Epithelial cell of esophagus (primary cell): ENCODE measurements around the gene C2CD4B.
A peak's percentile ranks its signal among the peaks of the same experiment; 100 is the strongest.

Source experiments
- DNase-seq: peaks from one replicate; pipeline ENCODE4 v3.0.0; 2010; ENCODE audit warnings: low read depth
- H3K4me3 ChIP-seq: 2 replicates; pipeline ENCODE4 v1.5.1; 2011; ENCODE audit warnings: mild to moderate bottlenecking, low read length, control low read depth
- TF ChIP-seq, protein P1 (sequence below): IDR thresholded peaks from 2 replicates; pipeline ENCODE4 v1.5.1; 2011; ENCODE audit warnings: low read depth, mild to moderate bottlenecking, low read length, control low read depth, inconsistent platforms; ENCODE audit not compliant: insufficient read depth; ENCODE audit errors: missing control alignments

The C2CD4B gene

DNA sequence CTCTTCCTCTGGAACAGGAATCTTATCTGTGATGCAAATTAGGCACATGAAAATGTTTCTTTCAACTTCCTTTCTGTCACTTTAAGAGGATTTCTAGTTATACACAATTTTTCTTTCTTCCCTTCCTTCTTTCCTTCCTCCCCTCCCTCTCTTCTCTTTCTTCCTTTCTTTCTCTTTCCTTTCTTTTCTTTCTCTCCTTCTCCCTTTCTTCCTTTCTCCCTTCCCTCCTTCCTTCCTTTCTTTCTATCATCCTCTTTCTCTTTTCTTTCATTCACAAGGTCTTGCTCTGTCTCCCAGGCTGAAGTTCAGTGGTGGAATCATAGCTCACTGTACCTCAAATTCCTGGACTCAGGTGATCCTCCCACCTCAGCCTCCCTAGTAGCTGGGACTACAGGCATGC, 18.0 kb upstream of the C2CD4B start:
- DNase-seq: no peak
- H3K4me3 ChIP-seq: no peak overlapping the region
- TF ChIP-seq, protein P1, sequence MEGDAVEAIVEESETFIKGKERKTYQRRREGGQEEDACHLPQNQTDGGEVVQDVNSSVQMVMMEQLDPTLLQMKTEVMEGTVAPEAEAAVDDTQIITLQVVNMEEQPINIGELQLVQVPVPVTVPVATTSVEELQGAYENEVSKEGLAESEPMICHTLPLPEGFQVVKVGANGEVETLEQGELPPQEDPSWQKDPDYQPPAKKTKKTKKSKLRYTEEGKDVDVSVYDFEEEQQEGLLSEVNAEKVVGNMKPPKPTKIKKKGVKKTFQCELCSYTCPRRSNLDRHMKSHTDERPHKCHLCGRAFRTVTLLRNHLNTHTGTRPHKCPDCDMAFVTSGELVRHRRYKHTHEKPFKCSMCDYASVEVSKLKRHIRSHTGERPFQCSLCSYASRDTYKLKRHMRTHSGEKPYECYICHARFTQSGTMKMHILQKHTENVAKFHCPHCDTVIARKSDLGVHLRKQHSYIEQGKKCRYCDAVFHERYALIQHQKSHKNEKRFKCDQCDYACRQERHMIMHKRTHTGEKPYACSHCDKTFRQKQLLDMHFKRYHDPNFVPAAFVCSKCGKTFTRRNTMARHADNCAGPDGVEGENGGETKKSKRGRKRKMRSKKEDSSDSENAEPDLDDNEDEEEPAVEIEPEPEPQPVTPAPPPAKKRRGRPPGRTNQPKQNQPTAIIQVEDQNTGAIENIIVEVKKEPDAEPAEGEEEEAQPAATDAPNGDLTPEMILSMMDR: no peak

DNA sequence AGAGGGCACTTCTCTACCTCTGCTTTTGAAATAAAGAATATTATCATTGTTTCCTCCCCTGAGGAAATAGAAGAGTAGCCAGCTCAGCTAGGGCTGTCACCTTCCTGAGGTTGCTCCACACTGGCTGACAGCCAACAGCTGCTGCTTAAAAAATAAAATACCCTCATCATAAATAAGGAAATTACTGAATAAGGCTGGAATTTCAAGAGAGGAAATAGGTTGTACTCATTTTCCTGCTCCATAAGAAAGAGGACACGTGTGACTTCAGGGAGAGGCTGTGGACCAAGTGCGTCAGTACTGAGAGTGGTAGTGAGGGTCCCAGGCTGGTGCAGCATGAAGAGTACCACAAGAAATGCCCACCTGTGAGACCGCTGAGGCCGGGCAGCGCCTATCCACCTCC, 8.1 kb upstream of the C2CD4B start:
- peak; percentile 70 for DNase-seq
- TF ChIP-seq, protein P1: no peak

DNA sequence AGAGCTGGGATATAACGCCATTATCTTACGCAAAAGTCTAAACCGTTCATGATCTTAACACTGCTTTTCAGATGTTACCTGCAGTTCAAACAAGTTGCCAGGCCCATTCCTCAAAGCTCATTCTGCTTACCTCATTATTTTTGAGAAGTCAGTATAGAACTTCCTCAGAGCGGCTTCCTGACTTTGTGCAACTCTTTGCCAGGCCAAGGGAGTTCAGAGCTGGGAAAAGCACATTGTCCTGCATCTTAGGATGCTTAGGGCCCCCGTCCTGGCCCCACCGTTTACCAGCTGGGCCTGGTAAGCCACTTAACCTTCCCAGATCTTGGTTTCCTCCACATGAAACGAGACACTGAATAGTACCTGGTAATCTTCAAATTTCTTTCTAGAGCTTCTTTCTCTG, 6.8 kb upstream of the C2CD4B start:
- TF ChIP-seq, protein P1: no peak
- no peak for DNase-seq
- H3K4me3 ChIP-seq: no peak overlapping the region

More for the DNA sequence above, 8.1 kb upstream of the C2CD4B start:
- H3K4me3 ChIP-seq: no peak overlapping the region

DNA sequence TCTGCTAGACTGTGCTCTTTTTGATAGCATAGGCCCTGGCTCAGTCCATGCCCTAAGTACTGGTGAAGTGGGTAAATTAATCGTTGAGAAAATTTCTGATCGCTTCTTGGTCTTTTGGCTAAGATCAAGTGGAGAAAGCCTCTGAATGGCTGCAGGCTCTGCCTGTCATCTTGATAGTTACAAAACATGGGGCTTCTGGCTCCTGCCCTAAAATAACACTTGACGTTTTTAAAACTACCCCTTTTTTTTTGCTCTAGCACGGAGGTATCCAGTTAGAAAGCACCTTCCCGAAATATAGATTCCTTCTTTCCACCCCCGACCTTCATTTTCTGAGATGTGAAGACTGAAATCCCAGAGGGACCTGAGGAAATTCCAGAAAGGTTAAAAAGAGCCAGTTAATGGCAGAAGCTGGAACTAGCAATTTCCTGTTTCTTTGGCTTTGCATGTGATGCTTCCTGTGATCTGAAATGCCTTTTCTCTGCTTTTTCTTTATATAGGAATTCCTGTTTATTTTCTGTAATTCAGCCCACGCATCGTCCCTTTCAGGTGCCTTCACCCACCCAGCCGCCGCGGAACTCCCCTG, 799 bp upstream of the C2CD4B start:
- DNase-seq: no peak
- no peak overlapping the region for H3K4me3 ChIP-seq
- TF ChIP-seq, protein P1: no peak

DNA sequence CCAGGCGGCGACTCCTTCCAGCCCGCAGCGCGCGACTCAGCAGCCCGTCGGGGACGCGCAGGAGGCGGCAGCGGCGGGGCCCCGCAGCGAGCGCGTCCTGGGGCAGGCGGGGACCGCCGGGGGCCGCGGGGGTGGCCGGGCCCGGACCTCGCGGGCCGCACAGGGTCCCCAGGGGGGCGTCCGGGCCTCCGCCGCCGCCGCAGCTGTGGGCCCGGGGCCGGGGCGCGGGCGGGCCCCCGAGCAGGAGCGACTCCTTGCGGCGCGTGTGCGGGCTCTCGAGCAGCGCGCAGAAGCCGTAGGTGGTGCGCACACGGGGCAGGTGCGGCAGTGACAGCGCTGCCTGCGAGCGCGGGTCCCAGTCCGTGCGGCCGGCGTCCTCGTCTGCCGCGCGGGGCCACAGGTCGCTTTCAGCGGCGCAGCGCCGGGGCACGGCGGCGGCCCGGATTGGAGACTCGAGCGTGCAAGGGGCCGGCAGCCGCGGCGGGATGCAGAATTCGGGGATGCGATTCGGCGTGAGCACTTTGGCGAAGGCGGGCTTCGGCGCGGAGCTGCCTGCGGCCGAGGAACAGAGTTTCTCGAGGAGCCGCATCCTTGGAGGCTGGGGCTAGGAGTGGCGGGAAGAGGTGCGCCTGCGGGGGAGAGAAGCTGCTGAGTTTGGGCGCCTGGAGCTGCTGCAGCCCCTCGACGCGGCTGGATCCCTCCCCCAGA, 535 bp downstream of the C2CD4B start:
- peak overlapping the region; percentile 18 for H3K4me3 ChIP-seq
- TF ChIP-seq, protein P1: no peak
- peak; percentile 5 for DNase-seq

DNA sequence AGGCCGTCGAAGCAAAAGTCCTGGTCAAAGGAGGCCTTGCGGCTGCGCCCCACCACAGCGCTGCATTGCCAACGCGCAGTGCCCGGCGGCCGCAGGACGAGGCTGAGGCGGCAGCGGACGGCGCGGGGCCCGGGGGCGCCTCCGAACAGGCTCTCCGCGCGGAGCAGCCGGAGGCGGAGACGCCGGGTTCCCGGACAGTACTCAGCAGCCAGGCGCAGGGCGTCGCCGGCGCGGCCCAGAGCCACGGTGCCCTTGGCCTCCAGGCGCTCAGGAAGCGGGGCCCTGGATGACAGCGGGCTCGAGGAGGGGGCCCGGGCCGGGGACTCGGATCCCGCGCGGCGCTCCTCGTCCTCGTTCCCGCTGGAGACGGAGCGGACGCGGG, 1.1 kb downstream of the C2CD4B start:
- peak; percentile 7 for DNase-seq
- TF ChIP-seq, protein P1: no peak
- peak overlapping the region; percentile 18 for H3K4me3 ChIP-seq
